Peyer's patch (tissue), 4 donors: ENCODE measurements around the gene CHST1. TPM values are rescaled to one million over a fixed set of nuclear protein-coding genes. Genes with fewer than 3 reads are reported as not detected.

Experiments used
- DNase-seq, 3 donors: peaks; one replicate each; pipeline ENCODE4 v3.0.0-alpha.2; 2017 to 2019
- H3K27ac ChIP-seq, 4 donors: fragments of 200-600 bp; sonication (generic); one replicate each; pipeline ENCODE4 v1.5.1; 2016 to 2019
- H3K27me3 ChIP-seq, 2 donors: fragments of 200-600 bp; sonication (generic); one replicate each; pipeline ENCODE4 v1.5.1; 2019
- H3K36me3 ChIP-seq, 3 donors: fragments of 200-600 bp; sonication (generic); one replicate each; pipeline ENCODE4 v1.5.1; 2016 to 2019
- H3K4me1 ChIP-seq, 4 donors: fragments of 200-600 bp; sonication (generic); one replicate each; pipeline ENCODE4 v1.5.1; 2016 to 2019
- H3K4me3 ChIP-seq, 4 donors: fragments of 200-600 bp; sonication (generic); 1 replicate in 3 of 4; 2 replicates in 1 of 4; pipeline ENCODE4 v1.5.1; 2016 to 2019; ENCODE audit warnings: mild to moderate bottlenecking in 1 of 4
- H3K9me3 ChIP-seq, 4 donors: fragments of 200-600 bp; sonication (generic); one replicate each; pipeline ENCODE4 v1.5.1; 2016 to 2019; ENCODE audit warnings: mild to moderate bottlenecking in 1 of 4
- CTCF ChIP-seq, 6 experiments: fragments of 450-650 bp in 4 of 6; fragments of 200-600 bp in 2 of 6; sonication (generic) in 1 of 6; IDR thresholded peaks; one replicate each; pipeline ENCODE4 v1.5.1; 2017 to 2019; ENCODE audit warnings: antibody characterized with exemption in 6 of 6, mild to moderate bottlenecking in 3 of 6, moderate library complexity in 1 of 6
- POLR2A ChIP-seq, 2 donors: fragments of 450-650 bp; IDR thresholded peaks; one replicate each; pipeline ENCODE4 v1.5.1; 2017; ENCODE audit warnings: antibody characterized with exemption in 2 of 2, mild to moderate bottlenecking in 2 of 2, moderate library complexity in 2 of 2
- total RNA-seq, 4 donors: library from RNA; depleted of rRNA; stranded (reverse); fragments of >200 nt; gene quantifications; one replicate each; pipeline ENCODE4 v1.1.0, GENCODE V29; 2016

CHST1 gene
- total RNA-seq, 4 donors from 2014 or later: 0.53 to 11.6 (median 1.4) TPM

GRCh38 chr11:45625611-45626010 lies 39.8 kb downstream of the CHST1 start:
- TF ChIP-seq POLR2A (IDR thresholded peaks at IDR 0.05) (no peak), CTCF (IDR thresholded peaks at IDR 0.05) (no peak)

GRCh38 chr11:45624095-45624494 lies 41.3 kb downstream of the CHST1 start:
- no peak for DNase-seq
- Histone ChIP-seq H3K27me3 (no peaks in the 10 kb centered on the region), H3K9me3 (peaks cover 0 to 17% (median 1%) of the 10 kb centered on the region in 4 donors), H3K4me3 (no peak overlapping the region), H3K36me3 (no peaks in the 10 kb centered on the region), H3K27ac (no peak overlapping the region), H3K4me1 (no peaks in the 10 kb centered on the region)
- TF ChIP-seq CTCF (IDR thresholded peaks at IDR 0.05): no peak
- TF ChIP-seq POLR2A (IDR thresholded peaks at IDR 0.05): no peak

More at GRCh38 chr11:45625611-45626010, 39.8 kb downstream of the CHST1 start:
- Histone ChIP-seq H3K27me3 (no peaks in the 10 kb centered on the region), H3K9me3 (peaks cover 0 to 10% (median 1%) of the 10 kb centered on the region in 4 donors), H3K27ac (no peak overlapping the region), H3K36me3 (no peaks in the 10 kb centered on the region), H3K4me3 (no peak overlapping the region), H3K4me1 (no peaks in the 10 kb centered on the region)
- no peak for DNase-seq

- peaks cover 0 to 17% (median 1%) of the 10 kb centered on the region in 4 donors for H3K9me3 ChIP-seq
- H3K27me3 ChIP-seq: no peaks in the 10 kb centered on the region
- H3K27ac ChIP-seq: no peak overlapping the region
- no peak for TF ChIP-seq CTCF (IDR thresholded peaks at IDR 0.05)
- no peak for TF ChIP-seq POLR2A (IDR thresholded peaks at IDR 0.05)
- no peaks in the 10 kb centered on the region for H3K36me3 ChIP-seq
- no peak overlapping the region for H3K4me3 ChIP-seq
- H3K4me1 ChIP-seq: no peaks in the 10 kb centered on the region
- no peak for DNase-seq
Measured at GRCh38 chr11:45622861-45623260, 42.6 kb downstream of the CHST1 start.

GRCh38 chr11:45622283-45622682 lies 43.1 kb downstream of the CHST1 start:
- no peaks in the 10 kb centered on the region for H3K27me3 ChIP-seq
- no peak overlapping the region for H3K4me3 ChIP-seq
- DNase-seq: no peak
- H3K9me3 ChIP-seq: peaks cover 0 to 17% (median 1%) of the 10 kb centered on the region in 4 donors
- no peak overlapping the region for H3K27ac ChIP-seq
- H3K4me1 ChIP-seq: no peaks in the 10 kb centered on the region
- no peaks in the 10 kb centered on the region for H3K36me3 ChIP-seq
- TF ChIP-seq POLR2A (IDR thresholded peaks at IDR 0.05) (no peak), CTCF (IDR thresholded peaks at IDR 0.05) (no peak)

- no peak for DNase-seq
- H3K9me3 ChIP-seq: peaks cover 0 to 17% (median 1%) of the 10 kb centered on the region in 4 donors
- H3K27me3 ChIP-seq: no peaks in the 10 kb centered on the region
- H3K4me1 ChIP-seq: no peaks in the 10 kb centered on the region
- no peaks in the 10 kb centered on the region for H3K36me3 ChIP-seq
- TF ChIP-seq POLR2A (IDR thresholded peaks at IDR 0.05): no peak
- no peak overlapping the region for H3K27ac ChIP-seq
- no peak overlapping the region for H3K4me3 ChIP-seq
Measured at GRCh38 chr11:45621588-45621987, 43.8 kb downstream of the CHST1 start.

GRCh38 chr11:45620243-45620642 lies 45.2 kb downstream of the CHST1 start:
- Histone ChIP-seq H3K27me3 (no peaks in the 10 kb centered on the region), H3K36me3 (no peaks in the 10 kb centered on the region), H3K4me3 (no peak overlapping the region), H3K4me1 (no peaks in the 10 kb centered on the region), H3K9me3 (peaks cover 0 to 17% (median 1%) of the 10 kb centered on the region in 4 donors), H3K27ac (no peak overlapping the region)
- DNase-seq: no peak
- TF ChIP-seq CTCF (IDR thresholded peaks at IDR 0.05): no peak
- no peak for TF ChIP-seq POLR2A (IDR thresholded peaks at IDR 0.05)
